ENCODE results near the gene ERAL1. TPM values are rescaled to one million over a fixed set of nuclear protein-coding genes. Genes with fewer than 3 reads are reported as not detected.

ERAL1 gene
- total RNA-seq: 10 to 100 TPM; 39.4 to 45.2 (median 41.6) TPM

DNA sequence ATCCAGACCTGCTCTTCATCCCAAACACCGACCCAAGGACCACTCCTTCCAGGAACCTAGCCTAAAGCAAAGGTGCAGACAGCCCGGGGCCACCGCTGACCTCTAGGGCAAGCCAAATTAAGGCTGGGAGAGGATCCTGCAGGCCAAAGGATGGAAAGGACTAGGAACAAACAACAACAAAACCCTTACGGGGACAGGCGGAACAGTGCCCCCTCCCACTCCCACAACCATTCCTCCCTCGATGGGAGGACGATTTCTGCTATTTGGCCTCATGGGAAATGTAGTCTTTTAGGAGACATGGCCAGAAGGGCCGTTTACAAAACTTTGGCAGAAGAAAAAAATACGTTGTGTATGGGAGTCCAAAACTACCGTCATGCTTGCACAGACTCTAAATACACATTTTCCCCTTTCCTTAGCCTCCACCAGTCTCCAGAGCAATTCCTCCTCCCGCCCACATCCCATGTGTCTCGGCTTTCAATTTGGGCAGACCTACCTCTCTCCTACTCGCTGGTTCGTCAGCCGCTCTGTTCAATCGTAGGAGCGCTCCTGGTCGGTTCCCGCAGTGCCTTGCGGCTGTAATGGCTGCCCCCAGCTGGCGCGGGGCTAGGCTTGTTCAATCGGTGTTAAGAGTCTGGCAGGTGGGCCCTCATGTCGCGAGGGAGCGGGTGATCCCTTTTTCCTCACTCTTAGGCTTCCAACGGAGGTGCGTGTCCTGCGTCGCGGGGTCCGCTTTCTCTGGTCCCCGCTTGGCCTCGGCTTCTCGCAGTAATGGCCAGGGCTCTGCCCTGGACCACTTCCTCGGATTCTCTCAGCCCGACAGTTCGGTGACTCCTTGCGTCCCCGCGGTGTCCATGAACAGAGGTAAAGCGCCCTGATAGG, at the start of gene ERAL1:
Gene ERAL1, plus strand, starts transcription at position 560 of the 879 bp plus-strand sequence. Its CDS starts 19 bp downstream, at position 579.
- intact Hi-C loops (cut with DNase I; ENCODE audit: low total_unique reads): no loop called here

GRCh38 chr17:28807925-28808634, 46.7 kb upstream of the ERAL1 start:
- TF ChIP-seq POLR2A (IDR thresholded peaks at IDR 0.05): no peak
- TF ChIP-seq, protein P1, sequence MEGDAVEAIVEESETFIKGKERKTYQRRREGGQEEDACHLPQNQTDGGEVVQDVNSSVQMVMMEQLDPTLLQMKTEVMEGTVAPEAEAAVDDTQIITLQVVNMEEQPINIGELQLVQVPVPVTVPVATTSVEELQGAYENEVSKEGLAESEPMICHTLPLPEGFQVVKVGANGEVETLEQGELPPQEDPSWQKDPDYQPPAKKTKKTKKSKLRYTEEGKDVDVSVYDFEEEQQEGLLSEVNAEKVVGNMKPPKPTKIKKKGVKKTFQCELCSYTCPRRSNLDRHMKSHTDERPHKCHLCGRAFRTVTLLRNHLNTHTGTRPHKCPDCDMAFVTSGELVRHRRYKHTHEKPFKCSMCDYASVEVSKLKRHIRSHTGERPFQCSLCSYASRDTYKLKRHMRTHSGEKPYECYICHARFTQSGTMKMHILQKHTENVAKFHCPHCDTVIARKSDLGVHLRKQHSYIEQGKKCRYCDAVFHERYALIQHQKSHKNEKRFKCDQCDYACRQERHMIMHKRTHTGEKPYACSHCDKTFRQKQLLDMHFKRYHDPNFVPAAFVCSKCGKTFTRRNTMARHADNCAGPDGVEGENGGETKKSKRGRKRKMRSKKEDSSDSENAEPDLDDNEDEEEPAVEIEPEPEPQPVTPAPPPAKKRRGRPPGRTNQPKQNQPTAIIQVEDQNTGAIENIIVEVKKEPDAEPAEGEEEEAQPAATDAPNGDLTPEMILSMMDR (IDR thresholded peaks at IDR 0.05): no peak
- no peak overlapping the region for H3K4me3 ChIP-seq (ENCODE audit: low read depth, poor library complexity, severe bottlenecking)
- DNase-seq (ENCODE audit: low spot score in 2 of 2): peak in 1 of 2 donors; percentile 32
- WGBS, 2 donors: 0 to 6% methylated on average over 2 of the region's 2 CpGs
- intact Hi-C loops (cut with DNase I; ENCODE audit: low total_unique reads): no loop called here

More for the DNA sequence above, at the start of gene ERAL1:
- DNase-seq (ENCODE audit: low spot score in 2 of 2): peak; percentile 84 to 97
- peak within 1 kb of the TSS; percentile 85 for H3K4me3 ChIP-seq (ENCODE audit: low read depth, poor library complexity, severe bottlenecking)
- WGBS, 2 donors: 1 to 2% methylated on average over 42 of the region's 42 CpGs
- no peak for TF ChIP-seq POLR2A (IDR thresholded peaks at IDR 0.05)
- TF ChIP-seq, protein P1 (IDR thresholded peaks at IDR 0.05): no peak

DNA sequence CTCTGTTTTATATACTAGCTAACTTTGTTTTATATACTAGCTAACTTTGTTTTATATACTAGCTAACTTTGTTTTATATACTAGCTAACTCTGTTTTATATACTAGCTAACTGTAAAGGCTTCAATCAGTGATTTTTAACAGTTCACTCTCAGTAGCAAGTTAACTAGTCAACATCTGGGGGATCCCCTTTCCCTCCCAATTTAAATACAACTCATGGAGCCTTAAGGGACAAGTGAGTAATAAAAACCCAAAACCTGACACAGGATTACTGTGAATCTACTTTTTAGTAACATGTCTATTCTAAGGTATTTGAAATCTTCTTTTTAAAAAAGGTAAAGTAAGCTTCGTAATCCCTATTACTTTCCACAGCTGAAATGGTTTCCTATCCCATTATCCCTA, 44.4 kb upstream of the ERAL1 start:
- TF ChIP-seq, protein P1 (IDR thresholded peaks at IDR 0.05): no peak
- TF ChIP-seq POLR2A (IDR thresholded peaks at IDR 0.05): no peak
- H3K4me3 ChIP-seq (ENCODE audit: low read depth, poor library complexity, severe bottlenecking): no peak overlapping the region
- no peak for DNase-seq (ENCODE audit: low spot score in 2 of 2)
- intact Hi-C loops (cut with DNase I; ENCODE audit: low total_unique reads): no loop called here
- 87 to 93% methylated on average over 1 of the region's 1 CpG for WGBS, 2 donors

DNA sequence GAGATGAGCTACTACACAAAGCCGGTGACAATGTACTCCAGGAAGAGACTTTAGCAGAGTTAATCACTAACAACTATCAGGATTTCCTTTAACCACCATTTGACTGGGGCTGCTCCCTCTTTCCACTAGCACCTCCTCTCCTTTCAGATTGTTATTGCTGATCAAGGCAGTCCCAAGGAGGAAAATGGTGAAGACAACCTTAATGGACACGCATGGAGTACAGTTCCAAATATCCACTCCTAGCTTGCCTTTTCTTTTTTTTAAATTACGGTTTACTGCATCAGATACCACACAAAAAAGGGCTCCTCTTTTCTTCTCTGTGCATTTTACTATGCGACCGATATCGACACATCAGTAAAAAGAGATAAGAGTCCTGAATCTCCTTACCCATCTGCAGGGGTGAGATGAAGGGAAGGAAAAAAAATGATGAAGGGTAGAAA, 43.1 kb upstream of the ERAL1 start:
- intact Hi-C loops (cut with DNase I; ENCODE audit: low total_unique reads): no loop called here
- H3K4me3 ChIP-seq (ENCODE audit: low read depth, poor library complexity, severe bottlenecking): peak overlapping the region; percentile 87
- 1 to 3% methylated on average over 6 of the region's 6 CpGs for WGBS, 2 donors
- no peak for TF ChIP-seq POLR2A (IDR thresholded peaks at IDR 0.05)
- TF ChIP-seq, protein P1 (IDR thresholded peaks at IDR 0.05): no peak
- DNase-seq (ENCODE audit: low spot score in 2 of 2): no peak

GRCh38 chr17:28812091-28812747, 42.6 kb upstream of the ERAL1 start:
- DNase-seq (ENCODE audit: low spot score in 2 of 2): peak; percentile 95 to 99
- intact Hi-C loops (cut with DNase I; ENCODE audit: low total_unique reads): no loop called here
- TF ChIP-seq POLR2A (IDR thresholded peaks at IDR 0.05): no peak
- TF ChIP-seq, protein P1 (IDR thresholded peaks at IDR 0.05): no peak
- WGBS, 2 donors: 0 to 1% methylated on average over 27 to 39 of the region's 47 CpGs
- peak overlapping the region; percentile 87 for H3K4me3 ChIP-seq (ENCODE audit: low read depth, poor library complexity, severe bottlenecking)

Data from lower leg skin (tissue), 4 donors.